Measurements from ENCODE around the gene TSLP.

Gene TSLP

DNA sequence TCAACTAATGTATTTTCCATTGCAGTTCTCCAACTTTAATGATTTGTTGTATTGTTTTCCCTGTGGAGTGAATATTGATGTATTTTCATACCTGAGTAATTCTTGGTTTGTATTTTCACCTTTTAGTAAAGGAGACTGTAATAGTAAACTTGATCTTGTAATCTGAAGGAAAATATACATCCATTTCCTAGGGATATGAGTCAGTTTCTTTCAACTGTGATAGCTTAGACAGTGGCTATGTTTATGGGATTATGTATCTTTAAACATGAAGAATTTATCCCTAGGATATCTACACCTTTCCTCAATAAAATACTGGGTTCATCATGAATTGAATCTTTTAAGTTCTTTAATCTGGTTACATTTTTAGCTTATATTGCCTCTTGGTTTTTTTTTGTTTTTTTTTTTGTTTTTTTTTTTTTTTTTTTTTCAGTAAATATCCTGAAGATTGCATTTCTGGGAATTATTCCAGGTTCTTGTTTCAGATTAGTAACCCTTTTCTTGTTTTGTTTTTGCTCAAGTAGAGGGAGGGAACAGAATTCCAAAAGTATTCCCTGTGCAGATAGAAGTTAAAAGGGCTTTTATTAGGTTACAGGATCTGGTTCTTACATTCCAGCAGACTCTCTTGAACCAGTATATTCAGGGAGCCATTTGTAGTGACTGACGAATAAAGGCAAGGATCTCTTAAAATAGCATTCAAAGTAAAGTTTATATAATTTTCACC lies 27.7 kb downstream of the TSLP start:
- no peak for DNase-seq

DNA sequence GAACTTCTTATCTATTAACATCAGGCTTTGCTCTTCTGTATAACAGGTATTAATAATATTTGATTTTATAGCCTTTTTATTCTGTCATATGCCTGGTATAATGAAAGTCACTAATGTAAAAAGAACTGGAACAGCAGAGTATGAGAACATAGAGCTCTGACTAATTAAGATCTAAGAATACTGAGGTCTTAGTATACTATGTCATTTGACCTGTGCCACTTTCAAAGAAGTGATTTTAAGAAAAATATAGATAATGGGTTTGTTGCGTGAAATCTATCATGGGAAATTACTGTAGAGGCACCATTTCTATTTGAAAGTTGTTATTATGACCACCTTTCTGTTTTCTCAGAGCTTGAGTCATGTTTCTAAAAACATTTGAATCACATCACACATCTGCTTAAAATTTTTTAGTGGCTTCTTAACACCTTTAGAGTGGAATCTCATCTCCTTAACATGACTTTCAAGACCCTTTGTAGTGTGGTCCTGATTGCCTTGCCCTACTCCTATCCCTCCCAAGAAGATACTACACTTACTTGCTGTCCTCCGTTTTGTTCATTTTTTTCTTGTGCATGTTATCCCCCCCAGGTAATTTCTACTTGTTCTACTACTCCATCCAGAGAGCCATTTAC lies 34.9 kb downstream of the TSLP start:
- DNase-seq, result no peak

DNA sequence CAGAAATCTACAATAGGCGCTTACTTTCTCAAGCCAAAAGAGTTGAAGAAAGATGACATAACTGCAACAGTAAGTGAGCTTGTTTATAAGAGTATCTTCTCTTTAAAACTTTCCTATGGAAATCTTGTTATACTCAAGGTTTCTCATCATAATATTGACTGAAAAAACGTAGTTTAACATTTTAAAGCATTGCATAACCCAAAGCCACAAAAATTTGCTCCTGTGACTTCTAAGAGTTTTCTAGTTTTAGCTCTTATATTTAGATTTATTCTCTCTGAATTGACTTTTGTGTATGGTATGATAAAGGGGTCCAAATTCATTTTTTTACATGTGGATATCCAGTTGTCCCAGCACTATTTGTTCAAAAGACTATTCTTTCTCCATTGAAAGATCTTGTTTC lies 35.9 kb downstream of the TSLP start:
- no peak for DNase-seq

DNA sequence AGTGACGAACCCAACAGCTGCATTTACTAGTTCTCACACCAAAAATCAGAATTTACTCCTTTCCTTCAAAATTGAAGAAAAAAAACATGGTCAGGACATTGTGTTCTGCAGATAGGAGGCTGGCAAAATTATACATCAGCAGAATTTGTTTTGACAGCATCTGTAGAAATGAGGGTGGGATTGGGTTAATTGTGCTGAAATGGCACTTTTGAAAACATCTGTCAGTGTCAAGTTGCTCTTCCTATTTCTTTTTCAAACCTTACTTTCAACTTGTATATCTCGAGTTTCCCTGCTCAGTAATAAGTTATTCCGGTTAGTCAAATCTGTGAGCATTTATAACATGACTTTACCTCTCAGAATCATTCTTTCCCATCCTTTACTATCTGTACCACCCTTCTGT lies 40.4 kb downstream of the TSLP start:
- DNase-seq, result no peak

DNA sequence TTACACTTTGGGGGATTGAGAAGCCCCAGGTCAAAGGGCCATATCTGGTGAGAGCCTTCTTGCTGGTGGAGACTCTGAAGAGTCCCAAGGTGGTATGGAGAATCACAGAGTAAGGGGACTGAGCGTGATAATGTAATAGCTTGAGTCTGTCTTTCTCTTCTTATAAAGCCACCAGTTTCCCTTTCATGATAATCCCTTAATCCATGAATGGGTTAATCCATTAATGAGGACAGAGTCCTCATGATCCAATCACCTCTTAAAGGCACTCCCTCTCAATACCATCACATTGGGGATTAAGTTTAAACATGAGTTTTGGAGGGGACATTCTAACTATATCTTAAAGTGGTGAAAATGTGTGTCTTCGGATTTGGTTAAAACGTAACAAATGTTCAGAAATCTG lies 42.2 kb downstream of the TSLP start:
- no peak for DNase-seq

DNA sequence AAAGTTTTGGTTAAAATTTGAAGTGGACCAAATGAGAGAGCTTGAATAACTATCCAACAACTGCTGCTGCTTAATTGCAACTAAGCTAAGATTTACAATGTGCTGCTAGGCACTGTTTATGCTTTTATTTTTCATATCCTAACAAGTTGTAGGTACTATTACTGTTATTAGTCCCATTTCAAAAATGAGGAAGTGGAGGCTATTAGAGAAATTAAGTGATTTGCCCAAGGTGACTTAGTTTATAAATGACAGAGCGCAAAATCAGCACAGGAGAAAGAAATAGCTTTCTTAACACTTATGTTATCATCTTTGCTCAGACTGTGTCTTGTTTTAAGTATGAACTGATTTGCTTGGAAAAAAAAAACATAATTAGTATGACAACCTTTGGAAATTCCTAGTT lies 43.7 kb downstream of the TSLP start:
- DNase-seq, result no peak

DNA sequence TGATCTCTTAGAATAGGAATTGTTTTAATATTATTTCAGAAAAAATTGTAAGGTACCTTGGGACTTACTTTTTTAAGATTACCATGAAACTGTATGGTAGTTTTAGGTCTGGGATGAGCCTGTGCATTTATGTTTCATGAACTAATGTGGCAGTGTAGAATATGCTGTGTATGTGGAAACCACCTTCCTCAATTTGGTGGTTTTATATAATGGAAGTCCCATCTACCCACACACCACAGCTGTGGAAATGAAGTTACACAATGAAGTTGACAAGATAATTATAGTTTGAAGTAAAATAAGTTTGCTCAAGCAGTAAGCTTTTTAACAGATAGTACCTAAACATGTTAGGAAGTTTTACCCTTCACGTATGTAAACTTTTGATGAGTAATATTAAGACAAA lies 45.0 kb downstream of the TSLP start:
- DNase-seq, result no peak

DNA sequence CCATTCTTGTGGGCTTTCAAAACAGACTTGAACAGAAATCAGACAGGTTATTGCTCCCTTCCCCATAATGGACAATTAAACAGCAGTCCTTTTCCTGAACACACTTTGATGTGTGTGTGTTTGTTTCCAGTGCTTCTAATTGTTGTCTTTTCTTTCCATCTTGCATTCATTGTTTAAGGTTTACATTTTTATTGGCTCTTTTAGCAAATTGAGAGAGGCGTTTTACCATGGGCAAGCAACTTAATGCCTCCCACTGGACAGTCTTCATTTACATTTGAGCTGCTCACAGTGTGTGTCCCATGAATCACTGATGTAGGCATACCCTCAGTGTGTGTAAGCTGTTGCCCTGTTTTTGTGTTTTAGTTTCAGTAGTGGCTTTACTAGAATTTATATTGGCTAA lies 45.6 kb downstream of the TSLP start:
- DNase-seq, result no peak

DNA sequence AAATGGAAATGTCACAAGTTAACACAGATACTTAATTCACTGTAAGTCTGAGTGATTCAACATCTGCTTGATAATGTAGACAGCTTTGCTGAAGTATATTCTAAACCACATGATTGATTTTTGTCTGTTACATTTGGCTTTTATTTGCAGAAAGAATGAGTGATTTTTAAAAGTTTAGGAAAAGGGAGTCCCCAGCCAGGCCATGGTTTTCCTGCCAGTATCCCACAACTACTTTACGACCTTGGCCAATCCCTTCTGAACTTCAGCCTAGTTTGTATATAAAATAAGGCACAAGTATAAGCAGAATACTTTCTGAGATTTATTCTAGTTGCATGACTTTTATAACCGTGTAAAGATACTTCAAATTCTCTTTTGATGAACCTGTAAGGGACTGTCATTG lies 47.7 kb downstream of the TSLP start:
- DNase-seq, result no peak

DNA sequence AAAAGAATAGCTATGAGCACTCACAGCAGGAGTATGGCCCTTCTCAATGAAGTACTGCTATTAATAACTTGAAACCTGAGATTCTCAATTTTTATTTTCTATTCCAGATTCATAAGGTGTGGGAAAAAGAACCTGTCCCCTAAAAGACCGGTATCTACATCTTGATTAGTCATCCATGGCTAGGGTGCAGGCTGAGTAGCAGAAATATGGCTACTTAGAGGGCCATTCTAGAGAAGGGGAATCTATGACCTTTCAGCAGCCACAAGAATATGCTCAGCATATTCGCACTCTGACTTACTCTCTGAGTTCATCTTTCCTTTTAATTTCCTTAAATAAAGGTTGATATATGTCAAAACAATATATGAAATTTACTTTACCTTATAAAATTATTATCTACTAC lies 48.3 kb downstream of the TSLP start:
- no peak for DNase-seq

DNA sequence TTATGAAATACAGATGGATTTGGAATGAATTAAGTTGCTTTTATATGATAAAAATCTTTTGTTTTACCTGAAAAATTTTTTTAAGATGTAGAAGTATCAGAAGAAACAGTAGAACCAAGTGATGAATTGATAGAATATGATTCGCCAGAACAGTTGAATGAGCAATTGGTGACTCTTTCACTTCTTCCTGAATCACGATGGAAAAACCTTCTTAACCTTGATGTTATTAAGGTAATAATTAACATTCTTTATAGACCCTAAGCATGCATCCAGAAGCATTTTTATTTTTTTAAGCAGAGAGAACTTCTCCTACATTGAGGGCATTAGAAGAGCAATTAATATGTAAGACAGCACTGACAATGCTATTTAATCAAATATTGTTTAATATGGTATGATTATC lies 49.4 kb downstream of the TSLP start:
- no peak for DNase-seq

DNA sequence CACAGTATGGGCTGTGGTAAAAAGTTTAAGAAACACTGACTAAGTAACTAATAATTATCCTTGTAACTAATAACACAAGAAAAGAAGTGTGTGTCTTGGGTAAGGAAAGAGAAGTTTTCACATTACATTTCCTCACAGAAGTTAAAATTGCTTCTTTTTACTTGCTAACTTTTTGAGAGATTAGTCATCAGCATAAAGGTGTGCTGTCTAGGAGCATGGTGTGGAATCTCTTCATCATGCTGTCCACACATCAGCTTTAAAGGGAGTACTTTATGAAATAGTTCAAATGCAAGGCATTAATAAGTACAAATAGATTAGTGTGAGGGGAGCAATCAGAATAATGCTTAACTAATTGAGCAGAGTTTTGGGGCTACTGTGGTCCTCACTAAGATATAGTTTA lies 50.4 kb downstream of the TSLP start:
- no peak for DNase-seq

DNA sequence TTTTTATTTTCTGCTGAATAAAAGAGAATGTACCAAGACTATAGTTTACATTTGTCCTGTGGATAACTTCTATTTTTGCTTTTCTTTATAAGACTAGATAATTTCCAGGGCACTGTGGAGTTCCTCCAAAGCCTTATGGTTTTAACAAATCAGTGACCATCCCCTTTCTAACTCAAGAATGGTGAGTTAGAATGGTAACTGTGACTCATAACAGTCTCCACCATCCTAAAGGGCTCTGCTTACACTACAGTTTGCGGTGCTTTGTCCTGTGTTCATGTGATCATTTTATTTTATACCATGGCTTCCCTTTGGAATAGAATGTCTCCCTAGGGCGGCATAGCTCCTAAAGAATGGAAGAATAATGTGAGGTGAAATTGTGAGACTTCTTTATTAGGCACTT lies 50.9 kb downstream of the TSLP start:
- DNase-seq, result no peak

DNA sequence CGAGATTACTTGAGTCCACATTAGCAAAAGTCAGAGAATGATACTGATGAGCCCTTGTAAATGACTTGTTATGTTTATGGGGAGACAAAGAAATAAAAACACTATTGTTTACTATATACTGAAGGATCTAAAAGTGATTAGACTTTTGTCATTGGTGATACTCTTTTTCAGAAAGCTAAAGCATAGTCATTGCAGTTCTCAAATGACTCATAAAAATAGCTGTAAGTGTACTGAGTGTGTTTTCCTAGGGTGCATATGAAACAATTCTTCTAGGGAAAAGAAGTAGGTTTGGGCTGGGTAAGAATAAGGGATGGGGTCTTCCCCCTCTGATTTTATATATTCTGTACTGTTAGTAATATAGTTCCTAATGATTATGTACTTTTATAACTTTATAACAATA lies 53.3 kb downstream of the TSLP start:
- DNase-seq, result no peak

DNA sequence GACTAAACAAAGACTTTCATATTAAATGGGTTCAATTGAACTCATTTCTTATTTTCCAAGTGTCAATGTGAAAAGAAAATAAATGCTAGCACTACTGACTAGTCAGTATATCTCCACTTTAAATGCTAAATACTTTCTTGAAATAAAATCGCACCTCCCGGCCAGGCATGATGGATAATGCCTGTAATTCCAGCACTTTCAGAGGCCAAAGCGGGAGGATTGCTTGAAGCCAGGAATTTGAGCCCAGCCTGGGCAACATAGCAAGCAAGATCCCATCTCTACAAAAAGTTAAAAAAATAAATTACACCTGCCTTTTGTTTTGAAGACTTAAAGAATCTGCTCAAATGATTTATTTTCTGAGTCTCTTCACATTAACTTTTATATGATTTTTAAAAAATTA lies 55.4 kb downstream of the TSLP start:
- DNase-seq, result no peak

Data from stimulated activated CD4-positive, alpha-beta T cell treated with anti-CD3 and anti-CD28 coated beads, Interleukin-2, amount 100 ng/mL, for 48 hours (primary cell).